Endodermal cell (in vitro differentiated cells): ENCODE data around the gene CDH4. TPM values are rescaled to one million over a fixed set of nuclear protein-coding genes. Genes with fewer than 3 reads are reported as not detected.

Experiments used
- DNase-seq: peaks from one replicate; pipeline ENCODE4 v3.0.0-alpha.2; 2017
- H3K27ac ChIP-seq: 2 replicates; pipeline ENCODE4 v1.5.1; 2013; ENCODE audit warnings: mild to moderate bottlenecking, low read depth, low read length, moderate library complexity
- H3K27me3 ChIP-seq: 2 replicates; pipeline ENCODE4 v1.6.1; 2013; ENCODE audit warnings: mild to moderate bottlenecking, low read length, moderate library complexity; ENCODE audit not compliant: insufficient read depth, control insufficient read depth, poor library complexity, severe bottlenecking
- H3K36me3 ChIP-seq: 2 replicates; pipeline ENCODE4 v1.7.0; 2013; ENCODE audit warnings: mild to moderate bottlenecking, low read length, moderate library complexity; ENCODE audit not compliant: control insufficient read depth, insufficient read depth
- H3K4me1 ChIP-seq: one replicate; pipeline ENCODE4 v1.7.0; 2013; ENCODE audit warnings: low read length; ENCODE audit not compliant: control insufficient read depth, insufficient read depth
- H3K4me3 ChIP-seq: 2 replicates; pipeline ENCODE4 v1.5.1; 2013; ENCODE audit warnings: mild to moderate bottlenecking, low read length, moderate library complexity
- H3K9ac ChIP-seq: 2 replicates; pipeline ENCODE4 v1.6.1; 2013; ENCODE audit warnings: mild to moderate bottlenecking, low read length, moderate library complexity; ENCODE audit not compliant: poor library complexity, severe bottlenecking; ENCODE audit errors: extremely low read depth
- H3K9me3 ChIP-seq: 2 replicates; pipeline ENCODE4 v1.6.1; 2013; ENCODE audit warnings: mild to moderate bottlenecking, low read length, moderate library complexity; ENCODE audit not compliant: control insufficient read depth
- H3K27ac Mint-ChIP-seq: 2 replicates; pipeline ENCODE4 v1.8.0; 2020; ENCODE audit warnings: mixed read lengths
- H3K27me3 Mint-ChIP-seq: 2 replicates; pipeline ENCODE4 v1.8.0; 2021; ENCODE audit warnings: mild to moderate bottlenecking, mixed read lengths; ENCODE audit not compliant: insufficient read depth
- H3K36me3 Mint-ChIP-seq: 2 replicates; pipeline ENCODE4 v1.8.0; 2020; ENCODE audit warnings: low read depth, mixed read lengths
- H3K4me1 Mint-ChIP-seq: 2 replicates; pipeline ENCODE4 v1.8.0; 2020; ENCODE audit warnings: mixed read lengths
- H3K4me3 Mint-ChIP-seq: 2 replicates; pipeline ENCODE4 v1.8.0; 2020; ENCODE audit warnings: mild to moderate bottlenecking, moderate library complexity, mixed read lengths
- H3K9me3 Mint-ChIP-seq: 2 replicates; pipeline ENCODE4 v1.8.0; 2020; ENCODE audit warnings: mild to moderate bottlenecking, mixed read lengths
- WGBS, 2 experiments: methylation state at CpG; one replicate each; pipeline versions ENCODE4 v1.1.5 to v1.1.7; 2013; ENCODE audit warnings: missing lambda C conversion rate in 2 of 2, mixed read lengths in 1 of 2; ENCODE audit not compliant: insufficient coverage in 1 of 2, insufficient read length in 1 of 2; 5-methylcytosine and 5-hydroxymethylcytosine counted together
- total RNA-seq, 2 donors: library from RNA; stranded (reverse); fragmentation: NEBNext Ultra II Directional in 1 of 2; extraction: Animal tissue kit (Norgen Biotek cat#: 25700) in 1 of 2; gene quantifications; 2 replicates in 1 of 2; 3 replicates in 1 of 2; pipeline ENCODE4 v1.2.1, GENCODE V29; 2021
- TF ChIP-seq, protein P1 (sequence below): fragments of 200-600 bp; sonication (generic); conservative IDR thresholded peaks from 2 replicates; pipeline ENCODE4 v1.5.0; 2021; ENCODE audit warnings: antibody characterized with exemption, mild to moderate bottlenecking

Gene CDH4
- total RNA-seq, 2 donors from 2014 or later, result 1.8 to 5.8 TPM

GRCh38 chr20:61833807-61834610 lies 581.9 kb downstream of the CDH4 start:
- 86 to 88% methylated on average over 12 to 14 of the region's 14 CpGs for WGBS, 2 experiments
- Histone ChIP-seq H3K27ac (no peak overlapping the region), H3K9me3 (no peaks in the 10 kb centered on the region), H3K9ac (no peak overlapping the region), H3K27me3 (no peaks in the 10 kb centered on the region), H3K4me3 (no peak overlapping the region), H3K4me1 (no peaks in the 10 kb centered on the region), H3K36me3 (no peaks in the 10 kb centered on the region)
- H3K4me1 Mint-ChIP-seq, result no peaks in the 10 kb centered on the region
- H3K9me3 Mint-ChIP-seq, result peaks cover 3% of the 10 kb centered on the region
- TF ChIP-seq, protein P1, sequence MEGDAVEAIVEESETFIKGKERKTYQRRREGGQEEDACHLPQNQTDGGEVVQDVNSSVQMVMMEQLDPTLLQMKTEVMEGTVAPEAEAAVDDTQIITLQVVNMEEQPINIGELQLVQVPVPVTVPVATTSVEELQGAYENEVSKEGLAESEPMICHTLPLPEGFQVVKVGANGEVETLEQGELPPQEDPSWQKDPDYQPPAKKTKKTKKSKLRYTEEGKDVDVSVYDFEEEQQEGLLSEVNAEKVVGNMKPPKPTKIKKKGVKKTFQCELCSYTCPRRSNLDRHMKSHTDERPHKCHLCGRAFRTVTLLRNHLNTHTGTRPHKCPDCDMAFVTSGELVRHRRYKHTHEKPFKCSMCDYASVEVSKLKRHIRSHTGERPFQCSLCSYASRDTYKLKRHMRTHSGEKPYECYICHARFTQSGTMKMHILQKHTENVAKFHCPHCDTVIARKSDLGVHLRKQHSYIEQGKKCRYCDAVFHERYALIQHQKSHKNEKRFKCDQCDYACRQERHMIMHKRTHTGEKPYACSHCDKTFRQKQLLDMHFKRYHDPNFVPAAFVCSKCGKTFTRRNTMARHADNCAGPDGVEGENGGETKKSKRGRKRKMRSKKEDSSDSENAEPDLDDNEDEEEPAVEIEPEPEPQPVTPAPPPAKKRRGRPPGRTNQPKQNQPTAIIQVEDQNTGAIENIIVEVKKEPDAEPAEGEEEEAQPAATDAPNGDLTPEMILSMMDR, result no peak
- no peak overlapping the region for H3K27ac Mint-ChIP-seq
- no peaks in the 10 kb centered on the region for H3K36me3 Mint-ChIP-seq
- H3K4me3 Mint-ChIP-seq, result no peak overlapping the region
- H3K27me3 Mint-ChIP-seq, result peaks cover 8% of the 10 kb centered on the region
- no peak for DNase-seq

DNA sequence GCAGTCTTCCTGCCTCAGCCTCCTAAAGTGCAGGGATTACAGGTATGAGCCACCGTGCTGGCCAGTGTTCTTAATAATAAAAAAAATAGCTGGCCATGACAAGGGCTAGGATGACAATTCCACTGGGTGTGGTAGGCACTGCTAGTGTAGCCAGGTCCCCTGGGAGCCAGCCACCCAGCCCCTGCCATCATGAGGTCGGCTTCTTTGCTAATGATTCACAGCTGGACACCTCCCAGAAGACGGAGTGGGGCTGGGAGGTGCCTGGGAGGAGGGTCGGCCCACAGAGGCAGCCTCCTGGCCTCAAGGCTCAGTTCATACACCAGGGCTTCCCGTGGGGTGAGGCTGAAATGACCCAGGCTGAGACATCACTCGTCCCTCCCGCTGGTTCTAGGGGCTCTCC lies 583.2 kb downstream of the CDH4 start:
- Mint-ChIP-seq H3K9me3 (no peaks in the 10 kb centered on the region), H3K27ac (no peak overlapping the region), H3K27me3 (peaks cover 8% of the 10 kb centered on the region), H3K36me3 (no peaks in the 10 kb centered on the region), H3K4me3 (no peak overlapping the region), H3K4me1 (no peaks in the 10 kb centered on the region)
- Histone ChIP-seq H3K27me3 (no peaks in the 10 kb centered on the region), H3K9me3 (no peaks in the 10 kb centered on the region), H3K9ac (no peak overlapping the region), H3K4me1 (no peaks in the 10 kb centered on the region), H3K36me3 (no peaks in the 10 kb centered on the region), H3K27ac (no peak overlapping the region), H3K4me3 (no peak overlapping the region)
- DNase-seq, result no peak
- 77 to 84% methylated on average over 5 to 7 of the region's 7 CpGs for WGBS, 2 experiments
- TF ChIP-seq, protein P1, result no peak

DNA sequence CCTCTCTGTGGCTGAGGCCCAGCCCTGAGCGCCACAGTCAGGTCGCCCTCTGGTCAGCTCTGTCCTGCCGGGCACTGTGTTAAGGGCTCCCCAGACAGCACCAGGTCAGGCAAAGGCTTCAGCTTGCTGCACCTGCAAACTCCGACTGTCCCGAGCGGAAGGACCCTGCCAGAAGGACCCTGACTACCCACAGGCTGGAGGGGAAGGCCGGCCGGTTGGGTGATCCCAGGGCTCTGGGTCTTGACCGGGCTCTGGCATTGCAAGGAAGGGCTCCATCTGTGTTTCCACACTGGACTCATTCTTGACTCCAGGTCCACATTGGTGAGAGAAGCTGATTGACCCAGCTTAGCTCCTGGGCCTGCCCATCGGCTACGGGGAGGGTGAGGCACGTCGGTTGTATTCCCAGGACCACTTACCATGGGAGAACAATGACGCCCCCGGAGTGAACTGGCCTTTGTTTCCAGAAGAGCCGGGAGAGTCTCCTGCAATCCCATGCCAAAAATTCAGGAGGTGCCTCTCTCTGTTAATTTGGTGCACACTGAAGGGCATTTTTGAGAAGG lies 583.8 kb downstream of the CDH4 start:
- Mint-ChIP-seq H3K27me3 (peaks cover 5% of the 10 kb centered on the region), H3K4me1 (no peaks in the 10 kb centered on the region), H3K9me3 (no peaks in the 10 kb centered on the region), H3K36me3 (no peaks in the 10 kb centered on the region), H3K4me3 (no peak overlapping the region), H3K27ac (no peak overlapping the region)
- Histone ChIP-seq H3K4me1 (no peaks in the 10 kb centered on the region), H3K36me3 (no peaks in the 10 kb centered on the region), H3K27ac (no peak overlapping the region), H3K9ac (no peak overlapping the region), H3K9me3 (no peaks in the 10 kb centered on the region), H3K27me3 (no peaks in the 10 kb centered on the region), H3K4me3 (no peak overlapping the region)
- TF ChIP-seq, protein P1, result no peak
- WGBS, 2 experiments, result 85 to 89% methylated on average over 15 to 16 of the region's 16 CpGs
- DNase-seq, result no peak
